Loucy (cell line): ENCODE measurements around the gene BAMBI.

Source experiments
- CTCF ChIP-seq: fragments of 200-600 bp; sonication (generic); conservative IDR thresholded peaks from 2 replicates; pipeline ENCODE4 v1.5.1; 2014; ENCODE audit warnings: mild to moderate bottlenecking, antibody characterized with exemption, low read length
- EZH2phosphoT487 ChIP-seq: fragments of 200-600 bp; IDR thresholded peaks from 2 replicates; pipeline ENCODE4 v1.6.1; 2018; ENCODE audit warnings: antibody characterized with exemption, mild to moderate bottlenecking, moderate library complexity, borderline replicate concordance

GRCh38 chr10:28732091-28732490, 54.8 kb downstream of the BAMBI start:
- TF ChIP-seq CTCF (no peak), EZH2phosphoT487 (no peak)
